AG04450 (cell line): ENCODE data around the gene GARIN5A. TPM values are rescaled to one million over a fixed set of nuclear protein-coding genes. Genes with fewer than 3 reads are reported as not detected.

Experiments used
- CTCF ChIA-PET: fragments of 300-600, 350-600 bp; formaldehyde crosslinking; extraction: SDS; loops from one replicate; lab custom pipeline; 2022; ENCODE audit warnings: antibody characterized with exemption, inconsistent platforms; lab: Charles Lee
- POLR2A ChIA-PET: fragments of 350-600 bp; formaldehyde crosslinking; extraction: SDS; loops from one replicate; lab custom pipeline; 2021; ENCODE audit warnings: antibody characterized with exemption, inconsistent platforms; lab: Yijun Ruan, JAX
- DNase-seq: peaks from one replicate; pipeline ENCODE4 v3.0.0-alpha.2; 2011; ENCODE audit warnings: low read depth, low spot score
- H3K27ac ChIP-seq: one replicate; pipeline ENCODE4 v1.5.1; 2012; ENCODE audit warnings: low read depth, low read length, control low read depth
- H3K27me3 ChIP-seq: one replicate; pipeline ENCODE4 v1.6.0; 2012; ENCODE audit warnings: low read length; ENCODE audit not compliant: control insufficient read depth, insufficient read depth
- H3K4me3 ChIP-seq: 2 replicates; pipeline ENCODE4 v1.5.1; 2011; ENCODE audit warnings: mild to moderate bottlenecking, low read depth, low read length, control low read depth
- H3K9me3 ChIP-seq: 2 replicates; pipeline ENCODE4 v1.5.1; 2012; ENCODE audit warnings: low read length; ENCODE audit not compliant: control insufficient read depth, insufficient read depth
- polyA plus RNA-seq: library from polyadenylated mRNA; depleted of rRNA; stranded (reverse); fragments of >200 nt; gene quantifications from 2 replicates; pipeline ENCODE4 v1.2.3, GENCODE V29; 2011
- TF ChIP-seq, protein P1 (sequence below): IDR thresholded peaks from 2 replicates; pipeline ENCODE4 v1.5.1; 2011; ENCODE audit warnings: low read depth, low read length, control low read depth, inconsistent platforms

GARIN5A gene
- polyA plus RNA-seq, 1 experiment: 0.32 TPM

DNA sequence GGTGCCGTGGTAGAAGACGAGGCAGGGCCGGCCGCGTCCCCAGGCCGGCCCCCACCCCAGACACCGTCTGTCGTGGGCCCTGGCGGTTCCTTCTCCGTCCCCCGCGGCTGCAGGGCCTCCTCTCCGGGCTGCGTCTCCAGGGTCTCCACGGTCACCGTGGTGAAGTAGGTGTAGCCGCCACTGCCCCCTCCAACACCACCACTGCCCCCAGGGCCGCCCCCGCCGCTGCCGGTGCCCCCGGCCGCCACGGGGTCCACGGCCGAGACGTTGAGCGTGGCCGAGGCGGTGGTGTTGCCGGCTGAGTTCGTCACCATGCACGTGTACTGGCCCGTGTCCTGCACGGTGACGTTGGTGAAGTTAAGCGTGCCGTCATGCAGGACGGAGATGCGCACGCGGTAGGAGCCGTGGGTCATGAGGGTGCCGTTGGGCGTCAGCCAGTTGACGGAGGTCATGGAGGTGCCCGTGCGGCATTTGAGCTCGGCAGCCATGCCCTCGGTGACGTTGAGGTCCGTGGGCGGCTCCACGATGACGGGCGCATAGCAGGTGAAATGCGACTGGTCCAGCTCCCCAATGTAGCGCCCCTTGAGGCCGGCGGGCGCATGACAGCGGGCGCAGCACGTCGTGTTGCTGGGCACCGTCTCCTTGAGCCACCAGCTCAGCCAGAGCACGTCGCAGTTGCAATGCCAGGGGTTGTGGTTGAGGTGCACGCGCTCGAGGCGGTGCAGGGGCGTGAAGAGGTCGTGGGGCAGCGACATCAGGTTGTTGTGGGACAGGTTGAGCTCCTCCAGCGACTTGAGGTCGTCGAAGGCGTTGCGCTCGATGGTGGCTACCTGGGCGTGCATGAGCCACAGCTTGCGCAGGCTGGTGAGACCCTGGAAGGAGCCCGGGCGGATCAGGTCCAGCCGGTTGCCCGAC is 41.7 kb upstream of the GARIN5A start:
- Histone ChIP-seq H3K4me3 (no peak overlapping the region), H3K27ac (no peak overlapping the region), H3K27me3 (no peaks in the 10 kb centered on the region), H3K9me3 (peaks cover 20% of the 10 kb centered on the region; the same call in 1 of the 2 replicates)
- CTCF ChIA-PET: interaction anchor here (1.0 kb wide), 1 partner anchor 39 kb away, joined by 3 read pairs; no protein-coding TSS in a partner anchor
- TF ChIP-seq, protein P1, sequence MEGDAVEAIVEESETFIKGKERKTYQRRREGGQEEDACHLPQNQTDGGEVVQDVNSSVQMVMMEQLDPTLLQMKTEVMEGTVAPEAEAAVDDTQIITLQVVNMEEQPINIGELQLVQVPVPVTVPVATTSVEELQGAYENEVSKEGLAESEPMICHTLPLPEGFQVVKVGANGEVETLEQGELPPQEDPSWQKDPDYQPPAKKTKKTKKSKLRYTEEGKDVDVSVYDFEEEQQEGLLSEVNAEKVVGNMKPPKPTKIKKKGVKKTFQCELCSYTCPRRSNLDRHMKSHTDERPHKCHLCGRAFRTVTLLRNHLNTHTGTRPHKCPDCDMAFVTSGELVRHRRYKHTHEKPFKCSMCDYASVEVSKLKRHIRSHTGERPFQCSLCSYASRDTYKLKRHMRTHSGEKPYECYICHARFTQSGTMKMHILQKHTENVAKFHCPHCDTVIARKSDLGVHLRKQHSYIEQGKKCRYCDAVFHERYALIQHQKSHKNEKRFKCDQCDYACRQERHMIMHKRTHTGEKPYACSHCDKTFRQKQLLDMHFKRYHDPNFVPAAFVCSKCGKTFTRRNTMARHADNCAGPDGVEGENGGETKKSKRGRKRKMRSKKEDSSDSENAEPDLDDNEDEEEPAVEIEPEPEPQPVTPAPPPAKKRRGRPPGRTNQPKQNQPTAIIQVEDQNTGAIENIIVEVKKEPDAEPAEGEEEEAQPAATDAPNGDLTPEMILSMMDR: no peak
- POLR2A ChIA-PET: no interaction called here
- no peak for DNase-seq

DNA sequence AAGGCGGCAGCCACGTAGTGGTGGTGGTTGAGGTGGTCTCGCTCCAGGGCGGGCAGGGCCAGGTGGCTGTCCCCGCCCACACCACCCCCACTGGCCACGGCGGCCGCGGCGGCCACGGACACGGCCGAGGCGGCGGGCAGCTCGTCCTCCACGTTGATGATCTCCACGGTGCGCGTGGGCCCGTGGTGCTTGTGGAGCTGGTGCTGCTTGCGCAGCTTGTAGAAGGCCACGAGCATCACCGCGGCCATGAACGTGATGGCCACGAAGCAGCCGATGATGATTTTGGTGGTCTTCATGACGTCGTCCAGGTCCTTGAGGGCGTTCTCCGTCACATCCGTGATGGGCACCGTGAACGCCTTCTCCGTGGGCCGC is 41.0 kb upstream of the GARIN5A start:
- ChIA-PET POLR2A (no interaction called here), CTCF (interaction anchor here (0.6 kb wide), 1 partner anchor 20 kb away, joined by 6 read pairs; no protein-coding TSS in a partner anchor)
- Histone ChIP-seq H3K9me3 (peaks cover 20% of the 10 kb centered on the region; the same call in 1 of the 2 replicates), H3K27me3 (no peaks in the 10 kb centered on the region), H3K4me3 (no peak overlapping the region), H3K27ac (no peak overlapping the region)
- TF ChIP-seq, protein P1: no peak
- no peak for DNase-seq

DNA sequence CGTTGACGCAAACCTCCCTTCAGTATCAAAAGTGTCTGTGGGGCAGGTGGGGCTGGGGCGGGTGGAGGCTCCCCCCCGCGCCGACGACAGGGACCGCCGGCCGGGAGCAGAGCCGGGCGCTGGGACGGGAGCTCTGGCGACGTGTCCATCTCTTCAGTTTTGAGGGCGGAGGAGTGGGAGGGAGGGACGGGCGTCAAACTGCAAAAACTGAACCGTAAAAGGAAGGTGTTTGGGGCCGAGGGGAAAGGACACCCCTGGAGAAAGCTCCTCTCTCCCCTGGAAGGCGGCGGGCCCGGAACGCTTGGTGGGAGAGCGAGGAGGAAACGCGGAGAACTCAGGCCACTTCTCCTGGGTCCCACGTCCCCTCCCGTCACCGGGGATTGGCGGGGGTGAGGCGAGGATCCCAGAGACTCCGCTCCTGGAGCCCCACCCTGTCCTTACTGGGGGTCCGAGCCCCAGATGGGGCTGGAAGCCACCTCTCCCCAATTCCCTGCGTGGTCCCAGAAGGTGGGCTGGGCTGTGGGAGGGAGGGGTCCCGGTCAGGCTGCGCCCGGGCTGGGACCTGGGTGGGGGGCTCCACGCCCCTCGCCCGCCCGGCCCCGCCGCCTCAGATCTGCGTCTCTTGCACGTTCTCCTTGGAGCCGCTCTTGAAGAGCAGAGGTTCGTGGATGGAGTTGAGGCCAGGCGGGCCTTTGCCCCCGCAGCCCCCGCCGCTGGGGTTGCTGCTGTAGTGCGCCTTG is 40.5 kb upstream of the GARIN5A start:
- ChIA-PET POLR2A (no interaction called here), CTCF (interaction anchor here (0.6 kb wide), 1 partner anchor 21 kb away, joined by 6 read pairs; no protein-coding TSS in a partner anchor)
- TF ChIP-seq, protein P1: no peak
- Histone ChIP-seq H3K9me3 (peaks cover 20% of the 10 kb centered on the region; the same call in 1 of the 2 replicates), H3K4me3 (no peak overlapping the region), H3K27me3 (no peaks in the 10 kb centered on the region), H3K27ac (no peak overlapping the region)
- no peak for DNase-seq

DNA sequence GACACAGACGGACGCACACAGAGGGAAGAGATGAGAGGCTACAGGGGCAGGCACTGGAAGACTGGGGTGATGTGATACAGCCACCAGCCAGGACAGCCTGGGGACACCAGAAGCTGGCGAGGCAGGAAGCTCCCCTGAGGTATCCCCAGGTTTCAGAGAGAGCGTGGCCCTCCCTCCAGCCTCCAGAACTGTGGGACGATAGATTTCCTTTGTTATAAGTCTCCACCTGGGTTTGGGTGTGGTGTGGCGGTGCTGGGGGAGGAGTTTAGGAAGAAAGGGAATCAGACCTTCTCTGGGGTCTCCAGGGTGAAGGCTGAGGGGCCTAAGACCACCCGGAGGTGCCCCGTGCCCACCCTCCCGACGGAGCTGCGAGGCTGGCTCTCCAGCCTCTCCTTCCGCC is 39.8 kb upstream of the GARIN5A start:
- DNase-seq: no peak
- ChIA-PET POLR2A (no interaction called here), CTCF (no interaction called here)
- Histone ChIP-seq H3K9me3 (peaks cover 20% of the 10 kb centered on the region; the same call in 1 of the 2 replicates), H3K27me3 (no peaks in the 10 kb centered on the region), H3K27ac (no peak overlapping the region), H3K4me3 (no peak overlapping the region)
- TF ChIP-seq, protein P1: no peak

DNA sequence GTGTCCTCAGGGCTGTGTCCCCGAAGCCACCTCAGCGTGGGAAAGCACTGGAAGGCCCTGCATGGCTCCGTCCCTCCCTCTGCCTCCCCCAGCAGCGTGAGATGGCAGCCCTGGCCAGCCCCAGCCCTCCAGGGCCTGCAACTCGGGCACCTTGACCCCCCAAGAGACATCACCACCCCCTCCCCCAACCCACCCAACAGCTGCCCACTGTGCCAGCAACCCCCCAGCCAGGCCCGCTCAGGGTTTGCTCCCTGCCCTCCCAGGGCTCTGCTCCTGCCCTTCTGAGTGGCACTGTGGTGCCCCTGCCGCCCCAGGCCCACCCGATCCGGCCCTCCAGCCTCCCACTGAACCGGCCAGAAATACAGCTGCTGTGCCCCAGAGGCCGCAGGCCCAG is 38.5 kb upstream of the GARIN5A start:
- Histone ChIP-seq H3K27me3 (no peaks in the 10 kb centered on the region), H3K9me3 (peaks cover 20% of the 10 kb centered on the region; the same call in 1 of the 2 replicates), H3K27ac (no peak overlapping the region), H3K4me3 (no peak overlapping the region)
- DNase-seq: no peak
- ChIA-PET CTCF (no interaction called here), POLR2A (no interaction called here)
- TF ChIP-seq, protein P1: no peak
